Activated CD4-positive, alpha-beta T cell treated with anti-CD3 and anti-CD28 coated beads, Interleukin-2, amount 10 ng/mL, durations not matched to agents 24 days and 14 days (primary cell): Measurements from ENCODE around the gene SLC25A11. TPM values are rescaled to one million over a fixed set of nuclear protein-coding genes. Genes with fewer than 3 reads are reported as not detected.
"Not testable (repeated sequence)": the region's sequence is repeated elsewhere in the genome, so short reads cannot be mapped to it uniquely, and the experiment has no call there.

ENCODE experiments used
- DNase-seq: peaks from one replicate; pipeline ENCODE4 v3.0.0; 2022
- H3K27ac Mint-ChIP-seq: one replicate; pipeline ENCODE4 v1.8.0; 2022; ENCODE audit warnings: mild to moderate bottlenecking, mixed read lengths
- H3K27me3 Mint-ChIP-seq: one replicate; pipeline ENCODE4 v1.8.0; 2022; ENCODE audit warnings: mixed read lengths
- H3K36me3 Mint-ChIP-seq: one replicate; pipeline ENCODE4 v1.8.0; 2022; ENCODE audit warnings: low read depth, mild to moderate bottlenecking, mixed read lengths
- H3K4me1 Mint-ChIP-seq: one replicate; pipeline ENCODE4 v1.8.0; 2021; ENCODE audit warnings: mixed read lengths
- H3K4me3 Mint-ChIP-seq: one replicate; pipeline ENCODE4 v1.8.0; 2022; ENCODE audit warnings: mild to moderate bottlenecking, moderate library complexity, mixed read lengths
- H3K9me3 Mint-ChIP-seq: one replicate; pipeline ENCODE4 v1.8.0; 2021; ENCODE audit warnings: mixed read lengths
- intact Hi-C: fragments of 100-400 bp; cut with micrococcal nuclease; formaldehyde crosslinking; loops from one replicate; pipeline ENCODE4 v1.15.1; 2023
- total RNA-seq: library from RNA; stranded (reverse); gene quantifications from 2 replicates; pipeline ENCODE4 v1.2.3, GENCODE V29; 2022

SLC25A11 gene
- total RNA-seq, 1 donor from 2014 or later, result 104 TPM

- intact Hi-C loops, result no loop called here
- Mint-ChIP-seq H3K4me3 (no peak overlapping the region), H3K27me3 (no peaks in the 10 kb centered on the region), H3K27ac (no peak overlapping the region), H3K36me3 (peaks cover 48% of the 10 kb centered on the region), H3K9me3 (no peaks in the 10 kb centered on the region), H3K4me1 (peaks cover 31% of the 10 kb centered on the region)
- DNase-seq, result no peak
Measured at GRCh38 chr17:4934173-4934979, 5.5 kb downstream of the SLC25A11 start.

- no peaks in the 10 kb centered on the region for H3K9me3 Mint-ChIP-seq
- intact Hi-C loops, result no loop called here
- H3K27ac Mint-ChIP-seq, result peak overlapping the region; percentile 32
- H3K4me3 Mint-ChIP-seq, result no peak overlapping the region
- H3K36me3 Mint-ChIP-seq, result peaks cover 52% of the 10 kb centered on the region
- H3K27me3 Mint-ChIP-seq, result no peaks in the 10 kb centered on the region
- no peak for DNase-seq
- peaks cover 27% of the 10 kb centered on the region for H3K4me1 Mint-ChIP-seq
Measured at GRCh38 chr17:4933646-4934045, 6.2 kb downstream of the SLC25A11 start.

- Mint-ChIP-seq H3K27ac (peak overlapping the region; percentile 14), H3K9me3 (no peaks in the 10 kb centered on the region), H3K4me1 (peaks cover 21% of the 10 kb centered on the region), H3K4me3 (no peak overlapping the region), H3K27me3 (no peaks in the 10 kb centered on the region), H3K36me3 (peaks cover 49% of the 10 kb centered on the region)
- intact Hi-C loops, result no loop called here
- DNase-seq, result no peak
Measured at GRCh38 chr17:4932756-4933155, 7.1 kb downstream of the SLC25A11 start.

- H3K27ac Mint-ChIP-seq, result peak within 1 kb of the TSS; percentile 14
- no peaks in the 10 kb centered on the region for H3K9me3 Mint-ChIP-seq
- H3K4me3 Mint-ChIP-seq, result no peak within 1 kb of the TSS
- H3K36me3 Mint-ChIP-seq, result peaks cover 44% of the 10 kb centered on the region
- intact Hi-C loops, result no loop called here
- no peak for DNase-seq
- H3K27me3 Mint-ChIP-seq, result no peaks in the 10 kb centered on the region
- peaks cover 18% of the 10 kb centered on the region for H3K4me1 Mint-ChIP-seq
Measured at GRCh38 chr17:4931963-4932362, 7.9 kb downstream of the SLC25A11 start, which contains the start of gene GP1BA. Gene GP1BA (plus strand): TSS chr17:4932277. CDS start chr17:4932605, 328 bp downstream.

- Mint-ChIP-seq H3K27ac (no peak overlapping the region), H3K27me3 (no peaks in the 10 kb centered on the region), H3K4me3 (no peak overlapping the region), H3K36me3 (peaks cover 38% of the 10 kb centered on the region), H3K4me1 (peaks cover 10% of the 10 kb centered on the region), H3K9me3 (no peaks in the 10 kb centered on the region)
- DNase-seq, result no peak
- intact Hi-C loops, result no loop called here
Measured at GRCh38 chr17:4928881-4929280, 11.0 kb downstream of the SLC25A11 start.

GRCh38 chr17:4926577-4927335 is 13.1 kb downstream of the SLC25A11 start:
- intact Hi-C loops, H3K4me3 Mint-ChIP-seq, H3K4me1 Mint-ChIP-seq, DNase-seq, H3K27me3 Mint-ChIP-seq, H3K9me3 Mint-ChIP-seq: not testable (repeated sequence)
- peaks cover 33% of the 10 kb centered on the region for H3K36me3 Mint-ChIP-seq
- H3K27ac Mint-ChIP-seq, result peak overlapping the region; percentile 6

GRCh38 chr17:4921320-4921719 is 18.5 kb downstream of the SLC25A11 start:
- Mint-ChIP-seq H3K36me3 (peaks cover 3% of the 10 kb centered on the region), H3K4me1 (peaks cover under 1% of the 10 kb centered on the region), H3K4me3 (no peak overlapping the region), H3K9me3 (no peaks in the 10 kb centered on the region), H3K27me3 (no peaks in the 10 kb centered on the region), H3K27ac (no peak overlapping the region)
- intact Hi-C loops, result no loop called here
- DNase-seq, result no peak

- Mint-ChIP-seq H3K4me3 (no peak overlapping the region), H3K27me3 (no peaks in the 10 kb centered on the region), H3K27ac (no peak overlapping the region), H3K36me3 (peaks cover 3% of the 10 kb centered on the region), H3K4me1 (no peaks in the 10 kb centered on the region), H3K9me3 (no peaks in the 10 kb centered on the region)
- intact Hi-C loops, result no loop called here
- no peak for DNase-seq
Measured at GRCh38 chr17:4920351-4921048, 19.3 kb downstream of the SLC25A11 start.

GRCh38 chr17:4919511-4920047 is 20.3 kb downstream of the SLC25A11 start:
- intact Hi-C loops, result no loop called here
- Mint-ChIP-seq H3K27me3 (no peaks in the 10 kb centered on the region), H3K36me3 (peaks cover 3% of the 10 kb centered on the region), H3K4me1 (no peaks in the 10 kb centered on the region), H3K9me3 (no peaks in the 10 kb centered on the region), H3K27ac (no peak overlapping the region), H3K4me3 (no peak overlapping the region)
- DNase-seq, result no peak

GRCh38 chr17:4914551-4914950 is 25.3 kb downstream of the SLC25A11 start:
- intact Hi-C loops, H3K4me1 Mint-ChIP-seq, H3K4me3 Mint-ChIP-seq, H3K9me3 Mint-ChIP-seq, H3K36me3 Mint-ChIP-seq, DNase-seq, H3K27ac Mint-ChIP-seq, H3K27me3 Mint-ChIP-seq: not testable (repeated sequence)

GRCh38 chr17:4913994-4914393 is 25.9 kb downstream of the SLC25A11 start:
- Mint-ChIP-seq H3K4me3 (no peak overlapping the region), H3K9me3 (no peaks in the 10 kb centered on the region), H3K27ac (no peak overlapping the region), H3K27me3 (peaks cover 5% of the 10 kb centered on the region), H3K36me3 (no peaks in the 10 kb centered on the region), H3K4me1 (peaks cover 3% of the 10 kb centered on the region)
- no peak for DNase-seq
- intact Hi-C loops, result no loop called here

- Mint-ChIP-seq H3K9me3 (no peaks in the 10 kb centered on the region), H3K36me3 (no peaks in the 10 kb centered on the region), H3K27ac (no peak overlapping the region), H3K4me1 (peaks cover 6% of the 10 kb centered on the region), H3K4me3 (no peak overlapping the region), H3K27me3 (peaks cover 8% of the 10 kb centered on the region)
- intact Hi-C loops, result loop anchor here (1.0 to 2.0 kb wide), 3 partner anchors 58 to 154 kb away; partner anchors contain the start of genes CAMTA2 and SPAG7
- peak; percentile 93 for DNase-seq
Measured at GRCh38 chr17:4908711-4909496, 30.9 kb downstream of the SLC25A11 start.

- Mint-ChIP-seq H3K4me1 (peaks cover 10% of the 10 kb centered on the region), H3K9me3 (no peaks in the 10 kb centered on the region), H3K4me3 (no peak overlapping the region), H3K36me3 (no peaks in the 10 kb centered on the region), H3K27ac (no peak overlapping the region), H3K27me3 (peaks cover 8% of the 10 kb centered on the region)
- DNase-seq, result peak; percentile 69
- intact Hi-C loops, result loop anchor here (2.0 kb wide), 2 partner anchors 78 to 154 kb away; partner anchors contain the start of gene CAMTA2
Measured at GRCh38 chr17:4908301-4908700, 31.5 kb downstream of the SLC25A11 start.
